Retinal pigment epithelial cell (primary cell): ENCODE data around the gene TMEM51.

ENCODE experiments used
- DNase-seq: peaks from one replicate; pipeline ENCODE4 v3.0.0-alpha.2; 2010; ENCODE audit warnings: low read depth
- H3K4me3 ChIP-seq: 2 replicates; pipeline ENCODE4 v1.5.1; 2011; ENCODE audit warnings: mild to moderate bottlenecking, low read length, control low read depth, moderate library complexity
- CTCF ChIP-seq: conservative IDR thresholded peaks from 2 replicates; pipeline ENCODE4 v1.5.1; 2011; ENCODE audit warnings: low read depth, low read length, control low read depth, inconsistent platforms

The TMEM51 gene

GRCh38 chr1:15188678-15189077, 35.1 kb downstream of the TMEM51 start:
- no peak for TF ChIP-seq CTCF
- DNase-seq: no peak
- no peak overlapping the region for H3K4me3 ChIP-seq

DNA sequence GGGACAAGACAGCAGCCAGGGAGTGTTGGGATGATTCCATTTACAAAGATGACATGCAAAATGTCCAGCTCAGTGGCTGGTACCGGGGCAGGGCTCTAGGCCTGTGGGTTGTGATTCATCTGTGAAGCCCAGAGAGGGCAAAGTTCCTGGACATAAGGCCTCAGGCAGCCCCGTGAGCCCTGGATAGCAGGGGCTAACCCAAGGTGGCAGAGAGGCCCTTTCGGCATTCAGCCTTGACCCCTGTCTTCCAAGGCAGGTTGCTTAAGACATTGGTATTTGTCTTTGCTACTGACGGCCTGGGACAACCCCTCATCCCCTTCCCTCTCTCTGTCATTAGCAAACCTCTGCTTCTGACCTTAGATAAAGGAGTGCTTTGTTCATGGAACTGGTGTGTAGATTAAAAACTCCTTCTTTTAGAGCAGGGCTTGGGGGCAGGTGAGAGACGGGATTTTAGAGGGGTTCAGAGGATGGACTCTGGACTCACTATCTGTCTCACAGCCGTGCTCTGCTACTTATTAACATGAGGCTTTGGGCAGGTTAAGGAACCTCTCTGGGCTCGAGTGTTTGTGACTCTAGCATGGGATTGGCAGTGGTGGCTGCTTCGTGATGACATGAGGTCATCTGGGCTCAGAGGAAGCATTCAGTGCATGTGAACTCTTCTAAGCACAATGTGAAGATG, 36.3 kb downstream of the TMEM51 start:
- no peak for TF ChIP-seq CTCF
- H3K4me3 ChIP-seq: no peak overlapping the region
- DNase-seq: no peak

GRCh38 chr1:15191267-15191666, 37.7 kb downstream of the TMEM51 start:
- DNase-seq: no peak
- no peak for TF ChIP-seq CTCF
- no peak overlapping the region for H3K4me3 ChIP-seq

GRCh38 chr1:15191770-15192169, 38.2 kb downstream of the TMEM51 start:
- no peak for TF ChIP-seq CTCF
- H3K4me3 ChIP-seq: no peak overlapping the region
- no peak for DNase-seq

DNA sequence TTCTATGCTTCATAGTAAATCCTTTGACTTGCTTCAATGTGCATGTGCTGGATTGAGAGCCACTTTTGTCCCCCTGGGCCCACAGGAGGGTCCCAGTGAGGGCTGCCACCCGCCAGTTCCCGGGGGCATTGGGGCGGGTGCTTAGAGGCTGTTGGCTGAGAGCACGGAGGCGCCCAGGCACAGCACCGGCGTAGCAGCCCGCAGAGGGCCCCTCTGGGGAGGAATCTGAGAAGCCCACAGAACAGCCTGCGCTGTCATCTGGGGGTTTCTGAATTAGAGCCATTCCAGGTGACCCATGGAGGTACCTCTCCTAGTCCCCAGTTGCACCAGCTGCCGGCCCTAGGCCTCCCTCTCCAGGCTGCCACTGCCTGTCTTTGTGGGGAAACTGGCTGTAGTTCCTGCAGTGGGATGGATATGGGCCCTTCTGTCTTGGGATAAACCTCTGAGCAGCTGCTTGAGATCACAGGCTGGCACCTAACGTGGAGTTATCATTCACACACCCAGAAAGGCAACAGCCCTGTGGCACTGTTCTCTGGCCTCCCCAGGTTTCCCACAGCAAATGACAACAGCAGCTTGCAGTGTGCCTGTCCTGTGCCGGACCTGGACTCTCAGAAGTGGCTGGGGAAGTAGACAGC, 39.5 kb downstream of the TMEM51 start:
- H3K4me3 ChIP-seq: no peak overlapping the region
- no peak for DNase-seq
- no peak for TF ChIP-seq CTCF

DNA sequence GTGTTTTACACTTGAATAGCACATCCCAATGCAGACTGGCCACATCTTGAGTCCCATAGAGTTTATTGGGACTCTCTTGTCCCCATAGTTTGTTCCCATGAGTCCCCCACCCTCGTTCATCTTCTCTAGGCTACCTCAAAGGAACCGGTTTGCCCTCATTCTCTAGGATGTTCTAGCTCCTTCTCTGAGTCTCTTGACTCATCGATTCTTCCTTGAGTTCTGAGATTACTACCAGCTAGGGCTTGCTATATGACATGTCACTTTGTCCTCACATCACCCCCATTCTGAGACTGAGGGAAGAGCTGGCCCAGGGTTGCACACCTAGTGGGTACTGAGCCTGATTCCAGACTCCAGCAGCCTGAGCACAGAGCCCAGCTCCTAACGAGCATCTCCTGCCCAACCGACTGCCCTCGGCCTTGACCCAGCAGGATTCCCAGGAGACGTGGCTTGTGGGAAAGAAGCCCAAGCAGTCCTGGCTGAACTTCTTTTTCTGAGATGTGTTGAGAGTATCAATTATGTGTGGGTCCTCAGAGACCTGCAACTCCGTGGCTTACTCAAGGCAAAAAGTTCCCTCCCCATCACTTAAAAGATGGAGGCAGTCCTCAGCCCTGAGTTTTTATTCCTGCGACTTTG, 42.0 kb downstream of the TMEM51 start:
- no peak for DNase-seq
- no peak overlapping the region for H3K4me3 ChIP-seq
- TF ChIP-seq CTCF: no peak

DNA sequence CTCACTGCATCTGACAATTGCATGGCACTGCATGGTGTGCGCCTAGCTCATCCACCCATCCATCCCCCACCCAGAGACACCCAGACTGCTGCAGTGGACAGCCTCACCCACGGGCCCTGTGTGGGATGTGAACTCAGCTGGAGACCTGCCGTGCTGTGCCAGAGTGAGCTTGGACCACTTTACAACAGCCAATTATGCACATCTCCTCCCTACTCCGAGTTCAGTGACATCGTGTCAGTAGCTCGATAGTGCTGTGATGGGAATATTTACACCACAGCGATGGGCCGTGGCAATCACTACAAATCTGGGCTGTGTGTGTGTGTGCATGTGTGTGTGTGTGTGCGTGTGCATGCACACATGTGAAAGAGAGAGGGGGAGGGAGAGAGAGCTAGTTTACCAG, 42.5 kb downstream of the TMEM51 start:
- DNase-seq: no peak
- TF ChIP-seq CTCF: no peak
- H3K4me3 ChIP-seq: no peak overlapping the region
